ENCODE data around the gene GABRD.

GABRD gene

DNA sequence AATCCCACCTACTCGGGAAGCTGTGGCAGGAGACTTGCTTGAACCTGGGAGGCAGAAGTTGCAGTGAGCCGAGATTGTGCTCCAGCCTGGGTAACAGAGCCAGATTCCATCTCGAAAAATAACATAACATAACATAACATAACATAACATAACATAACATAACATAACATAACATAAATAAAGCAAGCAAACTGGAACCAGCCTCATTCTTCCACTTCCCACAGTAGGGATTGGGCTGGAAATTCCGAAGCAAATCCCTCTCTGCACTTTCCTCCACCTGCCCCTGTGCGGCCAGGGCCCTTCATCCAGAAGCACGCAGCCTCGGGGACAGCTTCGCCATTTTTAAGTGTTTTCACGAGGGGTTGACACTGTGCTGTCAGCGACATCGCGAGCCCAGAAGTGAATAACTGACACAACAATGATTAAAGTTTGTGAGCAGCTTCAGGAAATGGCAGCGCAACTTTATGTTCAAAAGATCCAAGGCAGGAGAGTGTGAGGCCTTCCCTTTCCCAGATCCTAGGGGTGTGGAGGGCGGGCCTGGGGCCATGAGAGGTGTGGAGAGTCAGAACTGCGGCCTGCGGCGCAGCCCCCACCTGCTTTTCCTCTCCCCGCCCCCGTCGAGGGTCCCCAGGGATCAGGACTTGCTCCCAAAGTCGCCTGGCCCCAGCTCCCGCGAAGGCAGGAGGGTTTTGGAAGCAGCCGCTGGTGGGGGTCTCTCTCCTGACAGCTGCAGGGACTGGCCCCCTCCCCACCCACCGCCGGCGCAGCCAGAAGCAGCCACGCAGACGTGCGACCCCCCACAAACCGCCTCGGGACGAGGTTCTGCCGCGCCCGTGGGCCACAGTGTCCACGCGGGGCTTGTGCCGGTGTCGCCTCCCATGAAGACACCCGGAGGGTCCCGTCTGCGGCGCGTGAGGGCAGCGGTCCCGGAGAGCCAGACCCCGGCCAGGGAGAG is 651 bp upstream of the GABRD start:
- DNase-seq = no peak

- DNase-seq = no peak
These were observed 595 bp downstream of the GABRD start for GRCh38 chr1:2019571-2020309.

- no peak for DNase-seq
These were observed 1.1 kb downstream of the GABRD start for GRCh38 chr1:2020310-2020655.

DNA sequence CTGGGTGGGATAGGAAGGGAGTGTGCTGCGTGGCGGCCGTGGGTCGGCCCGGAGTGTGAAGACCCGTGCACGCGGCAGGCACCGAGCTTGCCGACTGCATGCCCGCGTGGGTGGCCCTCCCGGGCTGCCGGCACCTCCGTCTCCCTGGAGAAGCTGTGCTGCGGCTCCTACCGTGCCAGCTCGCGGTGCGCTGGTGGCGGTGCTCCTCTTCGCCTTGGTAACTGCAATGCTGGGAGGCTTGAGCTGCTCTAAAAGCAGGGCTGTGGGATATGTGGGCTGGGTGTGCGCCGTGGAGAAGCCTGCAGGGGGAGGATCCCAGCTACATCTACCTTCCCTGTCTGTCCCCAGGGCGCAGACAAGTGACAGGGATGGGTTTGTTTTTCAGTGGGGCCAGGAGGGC is 2.4 kb downstream of the GABRD start:
- no peak for DNase-seq

GRCh38 chr1:2022063-2022770 is 3.1 kb downstream of the GABRD start:
- DNase-seq = no peak

DNA sequence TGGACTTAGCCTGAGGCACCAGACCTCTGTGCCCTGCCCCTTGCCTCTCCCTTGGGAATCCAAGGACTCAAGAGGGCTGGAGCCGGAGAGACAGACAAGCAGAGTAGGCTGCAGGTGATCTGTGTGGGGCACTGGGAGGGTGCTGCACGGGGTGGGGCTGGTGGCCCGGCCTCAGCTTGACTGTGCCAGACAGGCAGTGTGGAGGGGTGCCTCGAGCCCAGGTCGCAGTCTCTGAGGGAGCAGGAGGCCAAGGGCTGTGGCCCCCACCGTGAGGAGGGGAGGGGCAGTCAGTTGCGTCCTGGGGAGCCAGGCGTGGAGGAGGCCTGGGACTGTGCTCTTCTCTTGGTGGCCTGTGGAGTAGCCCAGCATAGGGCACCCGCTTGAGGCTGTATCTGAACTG is 4.0 kb downstream of the GABRD start:
- DNase-seq = no peak

DNA sequence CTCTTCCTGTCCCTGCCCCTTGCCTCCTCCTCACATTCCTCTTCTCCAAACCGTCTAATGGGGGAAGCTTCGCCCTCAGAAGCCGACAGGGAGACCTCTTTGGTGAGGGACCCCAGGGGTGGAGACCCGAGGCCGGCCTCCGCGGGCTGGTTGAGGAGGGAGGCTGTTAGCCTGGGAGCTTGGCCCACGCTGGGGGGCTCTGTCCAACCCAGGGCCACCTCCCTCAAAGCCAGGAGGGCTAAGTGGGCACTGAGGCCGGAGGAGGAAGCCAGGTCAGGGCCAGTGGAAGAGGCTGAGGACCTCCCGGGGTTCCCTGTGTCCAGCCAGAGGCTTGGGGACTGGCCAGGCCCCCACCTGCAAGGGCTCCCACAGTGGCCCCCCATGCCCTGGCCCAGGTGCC is 5.3 kb downstream of the GABRD start:
- DNase-seq = no peak

DNA sequence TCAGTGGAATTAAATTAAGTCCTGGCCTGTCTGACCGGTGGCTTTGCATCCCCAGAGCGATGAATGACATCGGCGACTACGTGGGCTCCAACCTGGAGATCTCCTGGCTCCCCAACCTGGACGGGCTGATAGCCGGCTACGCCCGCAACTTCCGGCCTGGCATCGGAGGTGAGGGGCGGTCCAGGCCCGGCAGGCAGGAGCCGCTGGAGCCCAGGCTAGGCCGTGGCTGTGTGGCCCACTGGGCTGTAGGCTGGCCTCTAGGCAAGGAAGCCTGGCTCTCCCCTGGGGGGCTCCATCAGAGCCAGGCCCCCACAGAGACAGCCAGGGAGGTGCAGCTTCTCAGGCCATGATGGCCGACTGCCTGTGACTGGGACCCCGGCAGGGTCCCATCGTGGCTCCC is 5.7 kb downstream of the GABRD start:
- DNase-seq = no peak

DNA sequence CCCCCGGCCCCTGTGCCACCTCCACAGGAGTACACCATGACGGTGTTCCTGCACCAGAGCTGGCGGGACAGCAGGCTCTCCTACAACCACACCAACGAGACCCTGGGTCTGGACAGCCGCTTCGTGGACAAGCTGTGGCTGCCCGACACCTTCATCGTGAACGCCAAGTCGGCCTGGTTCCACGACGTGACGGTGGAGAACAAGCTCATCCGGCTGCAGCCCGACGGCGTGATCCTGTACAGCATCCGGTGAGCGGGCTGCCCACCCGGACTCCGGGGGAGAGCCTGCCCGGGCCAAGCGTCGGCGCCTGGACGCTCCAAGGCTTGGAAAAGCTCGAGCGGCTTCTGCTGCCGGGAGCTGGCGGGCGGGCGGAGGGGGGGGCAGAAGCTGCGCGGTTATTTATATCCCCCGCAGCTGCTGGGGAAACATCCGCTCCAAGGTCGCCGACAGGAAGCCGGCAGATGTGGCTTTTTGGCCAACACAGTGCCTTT is 6.4 kb downstream of the GABRD start:
- no peak for DNase-seq

DNA sequence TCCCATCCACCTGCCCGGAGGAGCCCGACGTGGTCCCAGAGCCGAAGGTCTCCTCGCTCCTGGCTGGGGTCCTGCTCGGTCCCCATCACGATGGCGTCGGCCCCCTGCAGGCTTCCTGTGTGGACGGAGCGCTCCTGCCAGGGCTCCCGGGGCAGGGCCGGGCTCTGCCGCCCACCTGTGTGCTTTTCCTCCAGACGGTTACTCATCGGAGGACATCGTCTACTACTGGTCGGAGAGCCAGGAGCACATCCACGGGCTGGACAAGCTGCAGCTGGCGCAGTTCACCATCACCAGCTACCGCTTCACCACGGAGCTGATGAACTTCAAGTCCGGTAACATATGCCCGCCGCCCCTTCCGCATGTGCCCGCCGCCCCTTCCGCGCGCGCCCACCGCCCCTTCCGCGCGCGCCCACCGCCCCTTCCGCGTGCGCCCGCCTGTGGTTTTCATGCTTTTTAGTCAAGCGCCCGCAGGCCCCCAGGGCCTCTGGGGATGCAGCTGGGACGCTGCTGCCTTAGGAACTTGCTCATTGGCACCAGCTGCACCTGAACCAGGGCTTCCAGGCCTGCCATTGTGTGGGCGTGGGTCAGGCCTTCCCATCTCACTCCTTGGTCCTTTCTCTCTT is 8.9 kb downstream of the GABRD start:
- DNase-seq = no peak

DNA sequence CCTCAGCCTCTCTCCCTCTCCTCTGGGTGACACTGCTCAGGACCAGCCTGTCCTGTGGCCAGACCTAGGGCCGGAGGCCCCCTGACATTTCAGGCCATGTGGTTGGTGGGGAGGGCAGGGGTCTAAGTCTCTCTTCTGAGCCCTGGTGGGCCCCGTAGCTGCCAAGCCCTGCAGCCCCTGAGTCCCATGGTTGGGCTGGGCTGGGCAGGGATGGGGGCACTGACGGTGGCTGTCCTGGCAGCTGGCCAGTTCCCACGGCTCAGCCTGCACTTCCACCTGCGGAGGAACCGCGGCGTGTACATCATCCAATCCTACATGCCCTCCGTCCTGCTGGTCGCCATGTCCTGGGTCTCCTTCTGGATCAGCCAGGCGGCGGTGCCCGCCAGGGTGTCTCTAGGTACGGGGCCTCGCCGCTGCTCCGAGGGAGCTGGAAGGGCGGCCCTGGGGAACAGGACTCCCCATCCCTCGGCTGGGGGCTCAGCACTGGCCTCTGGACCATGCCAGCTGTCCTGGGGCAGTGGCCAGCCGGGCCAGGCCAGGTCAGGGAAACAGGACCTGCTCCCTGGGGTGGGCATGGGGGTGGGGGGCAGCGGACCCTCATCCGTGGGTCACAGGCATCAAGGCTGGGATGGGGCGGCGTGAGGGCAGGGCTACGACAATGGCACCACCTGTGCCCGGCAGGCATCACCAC is 9.9 kb downstream of the GABRD start:
- DNase-seq = no peak

GRCh38 chr1:2029561-2029960 is 10.4 kb downstream of the GABRD start:
- no peak for DNase-seq

DNA sequence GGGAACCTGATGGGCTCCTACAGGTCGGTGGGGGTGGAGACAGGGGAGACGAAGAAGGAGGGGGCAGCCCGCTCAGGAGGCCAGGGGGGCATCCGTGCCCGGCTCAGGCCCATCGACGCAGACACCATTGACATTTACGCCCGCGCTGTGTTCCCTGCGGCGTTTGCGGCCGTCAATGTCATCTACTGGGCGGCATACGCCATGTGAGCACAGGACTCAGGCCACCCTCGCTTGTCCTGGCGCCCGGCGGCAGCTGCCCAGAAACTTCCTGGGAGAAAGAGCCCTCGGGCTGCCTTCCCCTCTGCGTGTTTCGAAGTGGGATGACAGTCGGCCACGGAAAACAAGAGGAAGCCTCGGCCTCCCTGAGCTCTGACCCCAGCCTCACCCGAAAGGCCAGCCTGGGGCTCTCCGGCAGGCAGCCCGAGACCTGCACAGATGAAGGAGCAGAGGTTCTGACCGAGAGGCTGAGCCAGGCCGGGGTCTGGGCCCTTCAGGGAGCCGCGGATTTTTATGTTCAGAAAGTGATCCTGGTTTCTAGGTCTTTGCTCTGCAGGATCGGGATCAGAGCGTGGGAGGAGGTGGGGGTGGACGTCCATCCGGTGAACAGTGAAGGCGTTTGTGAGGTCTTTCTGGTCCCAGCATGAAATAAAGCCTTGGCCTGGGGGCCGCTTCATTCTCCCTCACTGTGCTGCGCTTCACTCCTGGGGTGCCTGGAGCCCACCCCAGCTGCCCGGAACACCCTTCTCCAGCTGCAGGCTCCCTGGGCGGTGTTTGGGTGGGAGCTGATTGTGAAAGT is 11.1 kb downstream of the GABRD start:
- DNase-seq = no peak

- no peak for DNase-seq
These were observed 12.7 kb downstream of the GABRD start for GRCh38 chr1:2031546-2032540.

DNA sequence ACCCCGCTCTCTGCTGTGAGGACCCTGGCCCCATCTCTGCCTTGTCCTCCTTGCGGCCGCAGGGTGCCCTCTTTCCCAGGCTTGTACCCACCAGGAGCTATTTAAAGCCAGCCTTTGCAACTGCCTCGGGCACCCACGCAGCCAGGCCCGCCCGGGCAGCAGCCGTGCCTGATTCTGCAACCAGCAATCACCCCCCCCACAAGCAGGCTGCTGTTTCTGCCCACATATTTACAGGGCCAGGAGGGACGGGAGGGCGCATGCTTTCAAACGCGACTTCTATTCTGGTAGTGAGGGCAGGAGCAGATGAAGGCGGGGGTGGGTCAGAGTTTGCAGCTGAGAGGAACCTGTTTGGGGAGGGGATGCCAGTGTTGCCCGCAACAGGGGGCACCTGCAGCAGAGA is 13.6 kb downstream of the GABRD start:
- no peak for DNase-seq

- DNase-seq = no peak
These were observed 14.0 kb downstream of the GABRD start for GRCh38 chr1:2033165-2033564.

DNA sequence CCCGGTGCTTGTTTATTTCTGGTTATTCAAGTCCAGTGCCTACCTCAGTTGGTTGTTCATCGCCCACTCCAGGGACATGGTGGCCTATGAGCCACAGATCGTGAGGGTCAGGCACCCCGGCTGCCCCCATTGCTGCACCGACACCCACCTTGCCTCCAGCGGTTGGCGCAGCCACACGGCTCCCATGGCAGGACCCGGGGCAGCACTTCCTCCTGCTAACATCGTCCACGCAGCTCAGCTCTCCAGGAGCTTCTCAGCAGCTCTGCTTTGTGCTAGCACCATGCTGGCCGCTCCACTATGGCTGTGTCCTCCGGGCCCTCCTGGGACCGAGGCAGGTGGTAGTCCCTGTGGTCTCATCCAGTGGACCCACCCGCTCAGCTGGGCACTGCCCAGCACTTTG is 17.1 kb downstream of the GABRD start:
- no peak for DNase-seq

DNA sequence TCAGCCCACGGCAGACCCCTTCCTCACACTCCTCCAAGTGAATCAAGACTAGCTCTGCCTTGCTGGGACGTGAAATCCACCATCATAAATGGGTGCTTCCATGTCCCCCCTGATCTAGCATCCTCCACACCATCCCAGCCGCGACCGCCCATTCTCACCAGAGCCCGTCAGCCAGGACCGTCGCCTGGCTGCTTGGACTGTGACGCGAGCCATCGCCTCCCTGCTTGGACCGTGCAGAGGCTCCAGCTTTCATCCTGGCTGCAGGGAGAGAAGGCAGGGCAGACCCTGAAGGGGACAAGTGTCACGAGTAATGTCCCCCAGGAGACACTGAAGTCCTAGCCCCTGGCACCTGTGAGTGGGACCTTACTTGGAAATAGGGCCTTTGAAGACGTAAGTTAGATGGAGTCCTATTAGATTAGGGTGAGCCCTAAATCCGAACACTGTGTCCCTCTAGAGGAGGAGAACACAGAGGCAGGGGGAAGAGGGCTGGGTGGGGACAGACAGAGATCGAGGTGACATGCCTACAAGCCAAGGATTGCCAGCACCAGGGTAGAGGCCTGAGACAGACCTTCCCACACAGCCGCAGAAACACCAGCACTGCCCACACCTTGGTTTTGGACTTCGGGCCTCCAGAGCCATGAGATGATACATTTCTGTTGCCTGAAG is 18.3 kb downstream of the GABRD start:
- no peak for DNase-seq

GRCh38 chr1:2038229-2038628 is 19.1 kb downstream of the GABRD start:
- no peak for DNase-seq

GRCh38 chr1:2039251-2039650 is 20.1 kb downstream of the GABRD start:
- DNase-seq = no peak
